Keratinocyte (primary cell): Measurements from ENCODE around the gene AEBP1. TPM values are rescaled to one million over a fixed set of nuclear protein-coding genes. Genes with fewer than 3 reads are reported as not detected.

ENCODE experiments used
- DNase-seq: peaks from one replicate; pipeline ENCODE4 v3.0.0-alpha.2; 2011; ENCODE audit warnings: low read depth, missing footprints, low spot score
- FAIRE-seq: peaks from 2 replicates; lab custom pipeline; 2011; peaks lifted over from hg19 to GRCh38; lab: Jason Lieb, UNC
- H2AFZ ChIP-seq: 2 replicates; pipeline ENCODE4 v1.6.0; 2012; ENCODE audit warnings: low read length, control low read depth, inconsistent platforms; ENCODE audit not compliant: control insufficient read depth
- H3K27ac ChIP-seq: 2 replicates; pipeline ENCODE4 v1.5.1; 2011; ENCODE audit warnings: low read length; ENCODE audit not compliant: control insufficient read depth, insufficient read depth
- H3K27me3 ChIP-seq: 3 replicates; pipeline ENCODE4 v1.6.0; 2011; ENCODE audit warnings: low read length; ENCODE audit not compliant: control insufficient read depth, insufficient read depth; ENCODE audit errors: extremely low read depth
- H3K36me3 ChIP-seq, 2 experiments: 2 replicates in 1 of 2; 3 replicates in 1 of 2; pipeline ENCODE4 v1.5.1; 2011; ENCODE audit warnings: low read length in 2 of 2, mild to moderate bottlenecking in 1 of 2; ENCODE audit not compliant: control insufficient read depth in 2 of 2, insufficient read depth in 2 of 2; ENCODE audit errors: extremely low read depth in 1 of 2
- H3K4me1 ChIP-seq: 3 replicates; pipeline ENCODE4 v1.5.1; 2011; ENCODE audit warnings: low read length; ENCODE audit not compliant: control insufficient read depth, insufficient read depth; ENCODE audit errors: extremely low read depth
- H3K4me2 ChIP-seq: 3 replicates; pipeline ENCODE4 v1.6.0; 2011; ENCODE audit warnings: low read depth, low read length; ENCODE audit not compliant: control insufficient read depth, insufficient read depth; ENCODE audit errors: extremely low read depth
- H3K4me3 ChIP-seq, 3 experiments: fragments of 200-600 bp in 1 of 3; sonication (generic) in 1 of 3; 2 replicates in 2 of 3; 3 replicates in 1 of 3; pipeline ENCODE4 v1.5.1; 2011 to 2016; ENCODE audit warnings: low read length in 3 of 3, mild to moderate bottlenecking in 3 of 3, control low read depth in 2 of 3, inconsistent platforms in 1 of 3, low read depth in 1 of 3, mixed read lengths in 1 of 3, mixed run types in 1 of 3, moderate library complexity in 1 of 3; ENCODE audit not compliant: control insufficient read depth in 2 of 3, insufficient read depth in 2 of 3; ENCODE audit errors: extremely low read depth in 1 of 3
- H3K79me2 ChIP-seq: 2 replicates; pipeline ENCODE4 v1.6.0; 2012; ENCODE audit warnings: low read length; ENCODE audit not compliant: control insufficient read depth, insufficient read depth
- H3K9ac ChIP-seq: 3 replicates; pipeline ENCODE4 v1.6.0; 2011; ENCODE audit warnings: low read length; ENCODE audit not compliant: control insufficient read depth, insufficient read depth; ENCODE audit errors: extremely low read depth
- H3K9me1 ChIP-seq: 3 replicates; pipeline ENCODE4 v1.6.0; 2011; ENCODE audit warnings: low read length; ENCODE audit not compliant: control insufficient read depth, insufficient read depth; ENCODE audit errors: extremely low read depth
- H3K9me3 ChIP-seq: 2 replicates; pipeline ENCODE4 v1.5.1; 2012; ENCODE audit warnings: low read depth, low read length; ENCODE audit not compliant: control insufficient read depth
- H4K20me1 ChIP-seq: 3 replicates; pipeline ENCODE4 v1.6.0; 2011; ENCODE audit warnings: low read length; ENCODE audit not compliant: control insufficient read depth, insufficient read depth; ENCODE audit errors: extremely low read depth
- EZH2 ChIP-seq: IDR thresholded peaks from one replicate; pipeline ENCODE4 v1.6.1; 2012; ENCODE audit warnings: inconsistent platforms, mild to moderate bottlenecking, low read length, moderate library complexity
- dilution Hi-C: fragments of 300-500 bp; cut with MboI; formaldehyde crosslinking; loops from one replicate; pipeline ENCODE4 v1.7.0; 2020; ENCODE audit warnings: low sequenced_read_pairs; ENCODE audit not compliant: extremely low pct_ligation_motif_present
- polyA plus RNA-seq, 5 experiments: library from polyadenylated mRNA; depleted of rRNA in 3 of 5; stranded (reverse) in 3 of 5; stranded (forward) in 1 of 5; unstranded in 1 of 5; fragments of >200 nt; gene quantifications; 1 replicate in 1 of 5; 2 replicates in 3 of 5; 3 replicates in 1 of 5; pipeline versions ENCODE4 v1.2.1 to v1.2.3, GENCODE V29; 2011 to 2012; ENCODE audit warnings: missing spikeins in 2 of 5, low read depth in 1 of 5, low replicate concordance in 1 of 5
- TF ChIP-seq, protein P1 (sequence below), 3 experiments: IDR thresholded peaks in 1 of 3; conservative IDR thresholded peaks in 1 of 3; optimal IDR thresholded peaks in 1 of 3; 2 replicates in 2 of 3; 3 replicates in 1 of 3; pipeline versions ENCODE3 to v1.5.1; 2011; ENCODE audit warnings: low read length in 3 of 3, mild to moderate bottlenecking in 3 of 3, moderate library complexity in 2 of 3, control low read depth in 1 of 3, inconsistent platforms in 1 of 3; ENCODE audit not compliant: insufficient read depth in 2 of 3; ENCODE audit errors: extremely low read depth in 1 of 3

AEBP1 gene
- polyA plus RNA-seq, 1 donor (not counting 4 experiments of a cell fraction or from before 2014, with no cell fraction given) = 0.03 TPM

DNA sequence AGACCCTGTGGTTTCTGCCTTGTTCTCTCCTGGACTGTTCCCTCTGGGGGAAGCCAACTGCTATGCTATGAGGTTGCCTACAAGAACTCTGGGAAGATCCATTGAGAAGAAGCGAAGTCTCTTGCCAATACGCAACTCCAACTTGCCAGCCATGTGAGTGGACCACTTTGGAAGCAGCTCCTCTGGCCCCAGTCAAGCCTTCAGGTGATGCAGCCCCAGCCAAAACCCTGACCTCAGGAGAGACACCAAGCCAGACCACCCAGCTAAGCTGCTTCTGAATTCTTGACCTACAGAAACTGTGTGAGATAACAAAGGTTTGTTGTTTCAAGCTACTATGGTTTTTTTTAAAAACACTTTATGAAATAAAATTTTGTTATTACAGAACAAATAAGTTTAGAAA is 57.2 kb downstream of the AEBP1 start:
- Histone ChIP-seq H3K9ac (no peak overlapping the region), H3K79me2 (no peaks in the 10 kb centered on the region), H3K9me1 (no peaks in the 10 kb centered on the region), H3K4me2 (no peak overlapping the region), H4K20me1 (no peaks in the 10 kb centered on the region), H2AFZ (no peak overlapping the region), H3K27ac (no peak overlapping the region), H3K9me3 (no peaks in the 10 kb centered on the region), H3K4me1 (peaks cover 13% of the 10 kb centered on the region), H3K4me3 (no peak overlapping the region), H3K36me3 (no peaks in the 10 kb centered on the region), H3K27me3 (no peaks in the 10 kb centered on the region)
- TF ChIP-seq, protein P1, sequence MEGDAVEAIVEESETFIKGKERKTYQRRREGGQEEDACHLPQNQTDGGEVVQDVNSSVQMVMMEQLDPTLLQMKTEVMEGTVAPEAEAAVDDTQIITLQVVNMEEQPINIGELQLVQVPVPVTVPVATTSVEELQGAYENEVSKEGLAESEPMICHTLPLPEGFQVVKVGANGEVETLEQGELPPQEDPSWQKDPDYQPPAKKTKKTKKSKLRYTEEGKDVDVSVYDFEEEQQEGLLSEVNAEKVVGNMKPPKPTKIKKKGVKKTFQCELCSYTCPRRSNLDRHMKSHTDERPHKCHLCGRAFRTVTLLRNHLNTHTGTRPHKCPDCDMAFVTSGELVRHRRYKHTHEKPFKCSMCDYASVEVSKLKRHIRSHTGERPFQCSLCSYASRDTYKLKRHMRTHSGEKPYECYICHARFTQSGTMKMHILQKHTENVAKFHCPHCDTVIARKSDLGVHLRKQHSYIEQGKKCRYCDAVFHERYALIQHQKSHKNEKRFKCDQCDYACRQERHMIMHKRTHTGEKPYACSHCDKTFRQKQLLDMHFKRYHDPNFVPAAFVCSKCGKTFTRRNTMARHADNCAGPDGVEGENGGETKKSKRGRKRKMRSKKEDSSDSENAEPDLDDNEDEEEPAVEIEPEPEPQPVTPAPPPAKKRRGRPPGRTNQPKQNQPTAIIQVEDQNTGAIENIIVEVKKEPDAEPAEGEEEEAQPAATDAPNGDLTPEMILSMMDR (optimal IDR thresholded peaks at IDR 0.05 in 1 of 3, IDR thresholded peaks at IDR 0.05 in 1 of 3, conservative IDR thresholded peaks at IDR 0.05 in 1 of 3; ENCODE audit: extremely low read depth in 1 of 3, insufficient read depth in 2 of 3, low read length in 3 of 3) = no peak
- no peak for TF ChIP-seq EZH2
- DNase-seq = no peak
- FAIRE-seq = no peak
- dilution Hi-C loops = no loop called here

DNA sequence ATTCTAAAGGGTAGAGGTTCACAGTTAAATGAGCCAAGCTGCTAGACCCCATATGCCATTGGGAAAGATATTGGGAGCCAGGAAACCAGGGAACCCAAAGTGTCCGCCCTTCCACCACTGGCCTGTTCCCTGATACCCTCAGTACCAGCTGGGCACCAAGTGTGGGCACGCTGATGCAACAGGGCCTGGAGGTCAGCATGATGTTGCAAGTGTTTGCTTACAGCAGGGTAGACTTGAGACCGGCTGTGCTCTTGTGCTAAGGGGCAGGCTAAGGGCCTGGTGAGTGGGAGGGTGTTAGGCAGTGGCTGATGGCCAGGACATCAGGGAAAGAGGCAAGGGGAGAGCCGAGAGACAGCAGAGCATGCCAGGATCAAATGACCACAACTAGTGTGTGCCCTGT is 58.0 kb downstream of the AEBP1 start:
- H3K27me3 ChIP-seq = no peaks in the 10 kb centered on the region
- H4K20me1 ChIP-seq = no peaks in the 10 kb centered on the region
- H3K9me1 ChIP-seq = no peaks in the 10 kb centered on the region
- no peaks in the 10 kb centered on the region for H3K36me3 ChIP-seq
- H3K4me1 ChIP-seq = peaks cover 13% of the 10 kb centered on the region
- H3K4me2 ChIP-seq = no peak overlapping the region
- no peak overlapping the region for H3K4me3 ChIP-seq
- dilution Hi-C loops = no loop called here
- no peak overlapping the region for H3K9ac ChIP-seq
- H2AFZ ChIP-seq = no peak overlapping the region
- TF ChIP-seq, protein P1 (optimal IDR thresholded peaks at IDR 0.05 in 1 of 3, IDR thresholded peaks at IDR 0.05 in 1 of 3, conservative IDR thresholded peaks at IDR 0.05 in 1 of 3; ENCODE audit: extremely low read depth in 1 of 3, insufficient read depth in 2 of 3, low read length in 3 of 3) = no peak
- no peak for TF ChIP-seq EZH2
- no peak for FAIRE-seq
- no peaks in the 10 kb centered on the region for H3K9me3 ChIP-seq
- no peak for DNase-seq
- H3K27ac ChIP-seq = no peak overlapping the region
- no peaks in the 10 kb centered on the region for H3K79me2 ChIP-seq
